D721Med (cell line): ENCODE measurements around the gene SLC26A8.

Experiments used
- DNase-seq: peaks from one replicate; pipeline ENCODE4 v3.0.0; 2011; ENCODE audit warnings: low spot score; ENCODE audit not compliant: insufficient read length
- FAIRE-seq: peaks from 2 replicates; lab custom pipeline; 2011; peaks lifted over from hg19 to GRCh38; lab: Jason Lieb, UNC
- CTCF ChIP-seq: IDR thresholded peaks from 2 replicates; pipeline ENCODE4 v1.5.1; 2012; ENCODE audit warnings: mild to moderate bottlenecking, control low read depth; ENCODE audit not compliant: insufficient read depth; ENCODE audit errors: missing control alignments

The SLC26A8 gene

DNA sequence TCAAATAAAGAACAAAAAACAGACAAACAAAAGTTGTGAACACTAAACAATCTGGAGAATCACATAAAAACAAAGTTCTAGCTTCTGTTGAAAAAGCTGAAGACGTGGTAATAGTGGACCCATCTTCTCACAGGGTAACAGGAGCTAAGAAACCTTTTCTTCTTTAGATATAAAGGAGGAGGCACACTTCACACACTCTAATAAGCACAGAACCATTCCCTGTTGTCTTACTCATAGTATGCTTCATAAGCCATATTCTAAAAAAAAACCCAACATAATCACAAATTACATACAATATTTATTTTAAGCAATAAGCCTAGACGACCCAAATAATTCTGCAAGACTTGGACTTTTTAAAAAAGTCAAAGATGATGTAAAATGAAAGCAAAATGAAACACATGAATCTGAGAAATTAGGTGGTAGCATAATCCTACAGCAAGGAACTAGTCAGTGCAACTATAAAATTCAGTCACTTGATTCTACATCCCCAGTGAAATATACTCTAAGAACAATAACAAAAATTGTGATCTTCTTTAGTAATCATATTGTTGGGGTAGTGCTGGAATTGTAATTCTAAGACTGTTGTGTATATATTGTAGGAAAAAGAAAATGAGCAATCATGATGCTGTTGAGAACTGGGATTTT is 119.2 kb downstream of the SLC26A8 start:
- no peak for TF ChIP-seq CTCF
- FAIRE-seq (no peak), DNase-seq (no peak)

DNA sequence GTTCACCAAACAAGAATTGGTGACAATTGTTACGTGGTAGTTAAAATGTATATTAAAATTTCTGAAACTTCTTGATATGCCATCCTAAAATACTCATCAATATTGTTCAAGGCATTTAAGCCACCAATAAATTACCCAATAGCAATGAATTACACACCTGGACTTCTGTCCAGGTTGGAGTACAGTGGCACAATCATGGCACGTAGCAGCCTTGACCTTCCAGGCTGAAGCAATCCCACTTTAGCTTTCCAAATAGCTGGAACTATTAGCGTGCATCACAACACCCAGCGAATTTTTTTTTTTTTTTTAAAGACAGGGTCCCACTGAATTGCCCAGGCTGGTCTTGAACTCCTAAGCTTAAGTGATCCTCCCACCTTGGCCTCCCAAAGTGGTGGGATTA is 120.8 kb downstream of the SLC26A8 start:
- FAIRE-seq (no peak), DNase-seq (no peak)
- no peak for TF ChIP-seq CTCF

GRCh38 chr6:35900448-35900847 is 124.0 kb downstream of the SLC26A8 start:
- TF ChIP-seq CTCF: no peak
- DNase-seq: no peak
- FAIRE-seq: no peak

DNA sequence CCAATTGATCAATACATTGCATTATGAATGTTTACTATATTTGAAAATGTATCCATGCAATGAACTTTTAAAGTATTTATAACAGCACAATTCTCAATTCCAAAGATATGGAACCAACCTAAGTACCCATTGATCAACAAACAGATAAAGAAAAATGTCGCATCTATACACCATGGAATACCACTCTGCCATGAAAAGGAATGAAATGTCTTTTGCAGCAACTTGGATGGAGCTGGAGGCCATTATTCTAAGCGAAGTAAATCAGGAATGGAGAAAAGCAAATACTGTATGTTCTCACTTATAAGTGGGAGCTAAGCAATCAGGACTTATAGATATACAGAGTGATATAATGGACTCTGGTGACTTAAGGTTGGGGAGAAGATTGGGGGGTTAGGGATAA is 126.4 kb downstream of the SLC26A8 start:
- TF ChIP-seq CTCF: no peak
- DNase-seq (no peak), FAIRE-seq (no peak)

DNA sequence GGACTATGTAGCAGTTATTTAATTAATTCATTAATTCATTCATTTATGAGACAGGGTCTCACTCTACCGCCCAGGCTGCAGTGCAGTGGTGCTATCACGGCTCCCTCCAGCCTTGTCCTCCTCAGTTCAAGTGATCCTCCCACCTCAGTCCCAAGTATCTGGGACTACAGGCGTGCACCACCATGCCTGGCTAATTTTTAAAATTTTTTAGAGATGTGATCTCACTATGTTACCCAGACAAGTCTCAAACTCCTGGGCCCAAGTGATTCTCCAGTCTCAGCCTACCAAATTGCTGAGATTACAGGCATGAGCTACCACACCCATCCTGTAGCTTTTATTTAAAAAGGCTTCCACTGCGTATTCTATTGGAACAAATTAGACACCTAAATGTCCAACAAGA is 127.0 kb downstream of the SLC26A8 start:
- DNase-seq (no peak), FAIRE-seq (no peak)
- TF ChIP-seq CTCF: no peak

DNA sequence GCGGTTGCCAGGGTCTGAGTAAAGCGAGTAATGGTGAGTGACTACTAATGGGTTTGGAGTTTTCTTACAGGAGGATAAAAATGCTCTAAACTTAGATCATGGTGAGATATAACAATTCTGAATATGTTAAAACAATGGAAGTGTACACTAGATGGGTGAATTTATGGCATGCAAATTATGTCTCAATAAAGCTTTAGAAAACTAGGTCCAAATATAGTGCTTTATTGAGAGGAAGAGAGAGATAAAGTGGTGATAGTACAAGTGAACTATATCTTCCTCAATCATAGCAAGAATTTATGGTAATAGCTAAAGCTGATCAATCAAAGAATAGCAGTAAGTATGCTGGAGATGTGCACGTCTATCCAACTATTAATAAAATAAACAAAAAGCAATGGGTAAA is 127.4 kb downstream of the SLC26A8 start:
- DNase-seq: no peak
- TF ChIP-seq CTCF: no peak
- FAIRE-seq: no peak

- FAIRE-seq (no peak), DNase-seq (no peak)
- TF ChIP-seq CTCF: no peak
These were observed 128.2 kb downstream of the SLC26A8 start for GRCh38 chr6:35896228-35896627.
